Esophagus mucosa (tissue), 1 donor: ENCODE measurements around the gene LRSAM1. TPM values are rescaled to one million over a fixed set of nuclear protein-coding genes. Genes with fewer than 3 reads are reported as not detected.

Source experiments
- ATAC-seq: fragments of 200-7000 bp; cut with Tn5 transposase; one replicate; pipeline ENCODE4 v1.9.1; 2020
- total RNA-seq: library from RNA; stranded (reverse); gene quantifications from one replicate; pipeline ENCODE4 v1.2.4, GENCODE V29; 2023
- donor health status: DM: yes; HTN: yes; CAD: no.

The LRSAM1 gene
- total RNA-seq, 1 donor from 2014 or later = 13.5 TPM

DNA sequence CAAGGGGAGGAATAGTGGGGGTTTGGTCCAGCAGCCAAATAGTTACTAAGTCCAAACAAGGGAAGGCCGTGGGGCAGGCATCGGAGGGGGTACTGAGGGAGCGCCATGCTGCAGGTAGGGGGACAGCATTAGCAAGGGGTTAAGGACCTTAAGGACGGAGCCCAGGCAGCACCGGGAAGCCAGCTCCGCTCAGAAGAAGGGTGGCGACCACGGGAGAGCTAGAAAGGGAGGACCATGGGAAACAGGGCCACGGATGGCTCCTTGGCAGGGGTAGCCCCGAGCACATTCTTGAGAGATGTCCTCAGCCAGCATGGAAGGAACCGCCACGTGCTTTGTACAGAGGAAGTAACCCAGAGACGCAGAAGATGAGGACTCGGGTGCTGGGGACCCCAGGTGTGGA lies 84.5 kb downstream of the LRSAM1 start:
- ATAC-seq = peak; percentile 1

DNA sequence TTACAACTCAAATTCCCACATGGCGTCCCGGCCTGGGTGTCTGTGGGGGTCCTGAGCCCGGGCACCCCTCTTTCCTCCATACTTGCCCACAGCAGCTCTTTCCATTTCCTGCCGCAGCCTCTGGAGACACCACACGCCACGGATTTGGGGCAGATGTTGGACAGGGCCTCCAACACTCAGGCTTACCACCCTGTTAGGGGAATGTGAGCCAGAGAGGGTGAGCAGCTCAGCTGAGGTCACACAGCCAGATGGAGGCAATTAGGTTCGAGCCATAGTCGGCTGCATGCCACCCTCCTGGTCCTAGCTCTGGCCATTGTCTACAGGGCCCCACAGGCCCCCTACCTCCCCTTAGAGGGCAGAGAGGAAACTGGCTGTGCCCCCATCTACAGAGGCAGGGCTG lies 85.2 kb downstream of the LRSAM1 start:
- ATAC-seq = no peak

DNA sequence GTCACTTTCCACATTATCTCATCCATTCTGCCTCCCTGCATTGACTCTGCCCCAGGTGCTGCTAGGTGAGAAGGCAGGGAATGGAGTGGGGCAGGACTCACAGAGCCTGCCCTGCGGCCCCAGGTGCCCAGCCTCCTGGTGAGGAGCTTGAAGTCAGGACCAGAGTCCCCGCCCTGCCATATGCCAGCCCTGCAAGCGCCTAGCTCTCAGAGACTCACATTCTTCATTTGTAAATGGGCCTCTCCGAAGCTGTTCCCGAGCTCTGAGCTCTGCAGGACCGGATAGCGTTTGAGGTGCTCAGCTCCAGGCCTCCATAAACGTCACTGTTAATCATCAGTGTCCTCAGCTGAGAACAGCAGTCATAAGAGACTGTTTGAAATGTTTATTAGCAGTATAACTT lies 85.7 kb downstream of the LRSAM1 start:
- ATAC-seq = peak; percentile 60

GRCh38 chr9:127537792-127538191 lies 86.5 kb downstream of the LRSAM1 start:
- no peak for ATAC-seq

DNA sequence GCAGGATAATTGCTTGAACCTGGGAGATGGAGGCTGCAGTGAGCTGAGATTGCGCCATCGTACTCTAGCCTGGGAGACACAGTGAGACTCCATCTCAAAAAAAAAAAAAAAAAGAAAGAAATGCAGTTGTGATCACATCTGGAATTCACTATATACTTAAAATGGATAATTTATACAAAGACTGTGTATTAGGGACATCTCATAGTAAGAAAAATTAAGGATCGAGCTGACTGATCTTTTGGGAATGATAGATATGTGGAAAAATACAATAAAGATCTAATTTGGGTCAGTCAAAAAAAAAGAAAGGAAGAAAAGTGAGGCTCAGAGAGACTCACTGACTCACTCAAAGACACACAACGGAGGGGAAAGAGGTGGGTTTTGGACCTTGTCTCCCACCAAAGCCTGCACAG lies 87.5 kb downstream of the LRSAM1 start:
- ATAC-seq = no peak

DNA sequence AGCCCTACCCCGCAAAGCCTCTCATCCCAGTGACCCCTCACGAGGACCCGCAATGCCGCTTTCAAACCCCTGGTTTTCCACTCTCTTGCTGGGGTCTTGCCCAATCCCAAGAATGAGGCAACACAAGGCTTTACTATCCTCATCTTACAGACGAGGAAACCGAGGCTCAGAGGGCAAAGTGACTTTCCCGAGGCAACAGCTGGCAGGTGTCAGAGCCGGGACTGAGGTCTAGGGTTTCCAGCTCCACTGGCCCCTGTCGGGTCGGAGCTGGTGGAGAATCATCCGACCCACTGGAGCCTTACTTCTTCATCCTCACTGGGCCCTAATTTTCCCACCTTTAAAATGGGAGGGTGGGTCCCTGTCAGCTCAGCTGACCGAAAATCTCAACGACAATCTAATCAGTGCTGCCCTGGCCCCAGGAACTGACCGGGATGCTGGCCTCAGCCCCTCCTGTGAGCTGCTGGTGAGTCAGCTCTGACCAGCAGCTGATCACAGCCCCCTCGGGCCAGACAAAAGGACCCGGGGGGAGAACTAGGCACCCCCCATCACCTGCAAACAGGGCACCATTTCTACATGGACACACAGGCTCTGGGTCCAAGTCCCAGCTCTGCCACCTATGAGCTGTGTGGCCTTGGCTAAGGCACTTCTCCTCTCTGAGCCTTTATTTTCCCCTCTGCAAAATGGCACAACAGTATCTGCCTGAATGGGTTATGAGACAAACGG lies 88.1 kb downstream of the LRSAM1 start:
- ATAC-seq = no peak

DNA sequence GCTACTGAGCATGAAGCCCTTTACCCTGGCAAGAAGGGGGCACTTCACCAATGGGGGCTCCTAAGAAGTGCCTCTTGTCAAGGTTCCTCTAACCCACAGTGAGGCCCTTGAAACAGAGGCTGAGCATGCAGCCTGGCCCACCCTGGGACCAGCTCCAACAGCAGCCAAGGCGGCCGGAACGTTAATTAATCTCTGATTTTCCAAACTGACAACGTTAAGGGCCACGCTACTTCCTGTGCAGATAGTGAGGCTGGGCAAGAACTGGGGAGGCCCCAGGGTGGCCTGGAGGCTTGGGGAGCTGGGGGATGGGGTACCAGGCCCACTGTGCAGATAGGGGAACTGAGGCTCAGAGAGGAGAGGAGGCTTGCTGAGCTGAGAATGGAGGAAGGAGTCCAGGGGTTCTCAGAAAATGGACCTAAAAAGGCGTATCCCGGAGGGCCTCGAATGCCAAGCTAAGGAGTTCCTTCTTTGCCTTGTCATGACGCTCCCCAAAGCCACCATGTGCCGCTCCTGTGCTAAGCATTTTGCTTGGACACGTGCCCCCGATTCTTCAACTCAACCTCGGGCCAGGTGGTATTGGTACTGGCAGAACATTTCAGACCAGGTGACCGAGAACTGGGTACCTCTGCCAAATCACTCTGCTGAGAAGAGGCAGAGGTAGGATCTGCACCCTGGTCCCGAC lies 88.8 kb downstream of the LRSAM1 start:
- no peak for ATAC-seq

- ATAC-seq = peak; percentile 79
Observed at GRCh38 chr9:127540664-127541041, 89.3 kb downstream of the LRSAM1 start.

DNA sequence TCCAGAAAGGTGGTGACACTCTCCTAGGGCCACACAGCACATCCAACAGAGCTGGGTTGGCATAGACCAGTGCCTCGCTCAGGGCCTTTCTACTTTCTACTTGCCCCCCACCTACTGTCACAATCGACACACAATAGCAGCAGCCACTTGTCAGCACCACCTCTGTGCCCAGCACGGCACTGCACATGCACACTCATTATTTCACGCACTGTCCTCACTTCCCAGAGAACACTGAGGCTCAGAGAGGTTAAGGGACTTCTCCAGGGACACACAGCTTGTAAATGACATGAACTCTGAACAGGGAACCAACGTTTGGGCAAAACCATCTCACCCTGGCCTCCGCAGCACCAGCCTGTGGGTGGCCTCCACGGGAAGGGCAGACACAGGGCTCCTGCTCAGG lies 89.9 kb downstream of the LRSAM1 start:
- ATAC-seq = no peak

DNA sequence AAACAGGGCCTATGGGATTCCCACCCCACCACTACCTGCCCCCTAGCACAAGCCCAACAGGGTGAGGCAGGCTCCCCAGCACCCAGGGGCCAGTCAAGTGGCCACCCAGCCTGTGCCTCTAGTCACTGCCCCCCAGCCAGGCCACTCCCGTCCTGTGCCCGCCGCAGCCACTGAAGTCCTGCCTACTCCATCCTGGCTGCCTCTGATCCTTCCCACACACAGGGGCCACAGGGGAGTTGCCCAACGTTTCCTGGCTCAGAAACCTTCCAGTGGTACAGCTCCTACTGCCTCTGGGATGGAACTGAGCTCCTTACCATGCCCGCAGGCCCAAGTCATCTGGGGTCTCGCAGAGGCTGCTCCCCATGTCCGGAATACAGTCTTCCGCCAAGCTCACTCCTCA lies 90.6 kb downstream of the LRSAM1 start:
- no peak for ATAC-seq

DNA sequence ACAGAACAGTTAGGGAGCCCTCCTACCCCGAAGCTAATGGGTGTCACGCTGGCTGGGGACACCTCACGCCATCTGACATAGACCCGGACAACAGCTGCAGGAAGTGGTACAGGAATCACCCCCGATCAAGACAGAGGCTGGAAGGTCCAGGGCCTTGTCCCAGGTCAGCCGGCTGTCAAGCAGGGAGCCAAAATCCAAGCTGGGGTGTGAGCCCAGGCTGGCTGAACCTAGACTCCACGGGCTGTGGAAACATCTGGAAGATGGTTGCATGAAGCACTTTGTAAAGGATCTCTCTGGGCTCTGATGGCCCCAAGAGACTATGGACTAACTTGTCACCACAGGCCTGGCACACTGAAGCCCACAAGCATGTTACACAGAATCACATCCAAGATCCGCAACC lies 91.9 kb downstream of the LRSAM1 start:
- ATAC-seq = no peak

DNA sequence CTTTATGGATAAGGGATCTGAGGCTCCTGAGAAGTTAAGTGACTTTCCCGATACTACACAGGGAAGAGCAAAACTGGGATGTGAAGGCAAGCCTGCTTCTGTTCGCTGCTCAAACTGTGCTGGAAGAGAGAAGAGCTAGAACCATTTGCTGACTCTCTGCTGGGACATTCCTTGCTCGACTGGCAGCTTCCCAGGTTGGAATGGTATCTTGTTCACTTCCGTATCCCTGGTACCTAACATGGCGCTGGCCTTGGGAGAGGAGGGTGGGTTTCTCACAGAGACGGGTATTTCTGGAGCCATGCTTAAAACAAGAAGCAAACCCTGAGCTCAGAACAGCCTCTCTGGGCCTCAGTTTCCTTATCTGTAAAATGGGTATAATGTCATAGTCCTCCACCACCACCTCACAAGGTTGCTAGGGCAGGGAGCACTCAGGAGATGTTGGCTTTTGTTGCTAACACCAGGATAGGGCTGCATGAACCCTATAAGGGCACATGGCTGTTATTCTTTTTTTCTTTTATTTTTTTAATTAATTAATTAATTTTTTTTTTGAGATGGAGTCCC lies 92.7 kb downstream of the LRSAM1 start:
- no peak for ATAC-seq

- ATAC-seq = peak; percentile 64
Observed at GRCh38 chr9:127545196-127546124, 94.2 kb downstream of the LRSAM1 start.

- ATAC-seq = peak; percentile 11
Observed at GRCh38 chr9:127546125-127546832, 95.0 kb downstream of the LRSAM1 start.

DNA sequence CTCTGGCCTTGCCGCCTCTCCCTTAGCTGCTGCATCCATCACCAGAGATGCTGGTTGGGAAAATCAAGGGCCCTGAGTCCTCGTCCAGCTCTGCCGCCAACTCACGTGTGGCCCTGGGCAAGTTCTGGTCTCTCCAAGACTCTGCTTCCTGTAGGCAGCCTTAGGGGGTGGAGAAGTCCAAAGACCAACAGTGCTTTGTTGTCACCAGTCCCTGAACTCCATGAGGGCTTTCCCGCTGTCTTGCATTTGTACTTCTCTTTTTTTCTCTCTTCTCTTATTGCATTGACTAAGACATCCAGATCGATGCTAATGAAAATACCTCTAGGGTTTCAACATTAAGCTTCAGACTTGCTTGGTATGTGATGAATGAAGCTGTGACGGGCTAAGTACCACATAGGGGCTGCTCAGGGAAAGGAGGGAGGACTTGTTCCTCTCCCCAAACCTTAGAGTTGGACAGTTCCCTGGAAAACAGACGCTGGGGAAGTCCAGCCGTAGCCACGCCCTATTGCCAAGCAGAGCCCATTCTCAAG lies 97.1 kb downstream of the LRSAM1 start:
- ATAC-seq = no peak

DNA sequence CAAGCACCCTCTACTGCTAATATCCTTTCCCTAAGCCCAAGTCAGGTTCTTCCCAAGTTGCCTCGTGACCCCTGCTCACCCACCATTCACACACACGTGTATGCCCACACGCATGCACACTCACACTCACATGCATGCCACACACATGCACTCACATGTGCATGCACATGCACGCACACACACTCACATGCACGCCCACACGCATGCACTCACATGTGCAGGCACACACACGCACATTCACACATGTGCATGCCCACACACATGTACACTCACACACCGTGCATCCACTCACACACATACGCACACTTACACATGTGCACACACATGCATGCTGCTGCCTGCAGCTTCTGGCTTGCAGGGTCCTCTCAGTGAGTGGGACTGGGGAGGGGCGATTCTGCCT lies 97.9 kb downstream of the LRSAM1 start:
- no peak for ATAC-seq

DNA sequence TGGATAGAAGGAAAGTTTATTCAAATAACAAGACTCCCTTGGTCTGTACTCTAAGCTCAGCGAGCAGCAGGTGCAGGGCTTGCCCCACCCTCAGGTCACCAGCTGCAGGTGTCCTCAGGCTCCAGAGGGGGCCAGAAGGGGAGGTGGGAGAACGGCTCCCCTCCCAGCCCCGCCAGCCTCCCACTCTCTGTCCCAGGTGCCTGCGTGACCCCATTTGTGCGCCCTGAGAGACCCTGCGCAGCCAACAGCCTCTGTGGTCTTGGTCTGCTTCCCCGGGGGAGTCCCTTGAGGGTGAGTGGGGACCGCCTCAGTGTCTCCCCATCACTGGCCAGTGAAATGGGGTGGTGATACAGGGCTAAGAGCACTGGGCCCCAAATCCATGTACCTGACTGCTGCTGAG lies 98.4 kb downstream of the LRSAM1 start:
- ATAC-seq = no peak

- no peak for ATAC-seq
Observed at GRCh38 chr9:127550282-127550681, 99.0 kb downstream of the LRSAM1 start.

DNA sequence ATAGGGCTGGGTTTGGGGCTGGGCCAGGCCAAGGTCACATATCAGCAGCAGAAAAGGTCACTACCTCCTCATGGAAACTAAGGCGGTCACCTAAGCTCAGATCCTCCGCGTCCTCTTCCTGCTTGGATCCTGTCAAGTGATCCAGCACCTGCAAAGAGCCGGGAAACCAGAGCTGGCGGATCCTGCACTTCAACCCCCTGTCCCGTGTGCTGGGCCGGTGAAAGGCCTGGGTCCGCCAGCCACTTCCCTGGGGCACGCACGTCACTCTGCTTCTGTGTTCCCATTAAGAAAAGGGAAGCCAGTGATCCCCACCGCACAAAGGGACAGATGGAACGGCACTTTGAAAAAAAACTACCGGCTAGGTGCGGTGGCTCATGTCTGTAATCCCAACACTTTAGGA lies 99.4 kb downstream of the LRSAM1 start:
- ATAC-seq = no peak
